Measurements from ENCODE around the gene GYG1.

The GYG1 gene

DNA sequence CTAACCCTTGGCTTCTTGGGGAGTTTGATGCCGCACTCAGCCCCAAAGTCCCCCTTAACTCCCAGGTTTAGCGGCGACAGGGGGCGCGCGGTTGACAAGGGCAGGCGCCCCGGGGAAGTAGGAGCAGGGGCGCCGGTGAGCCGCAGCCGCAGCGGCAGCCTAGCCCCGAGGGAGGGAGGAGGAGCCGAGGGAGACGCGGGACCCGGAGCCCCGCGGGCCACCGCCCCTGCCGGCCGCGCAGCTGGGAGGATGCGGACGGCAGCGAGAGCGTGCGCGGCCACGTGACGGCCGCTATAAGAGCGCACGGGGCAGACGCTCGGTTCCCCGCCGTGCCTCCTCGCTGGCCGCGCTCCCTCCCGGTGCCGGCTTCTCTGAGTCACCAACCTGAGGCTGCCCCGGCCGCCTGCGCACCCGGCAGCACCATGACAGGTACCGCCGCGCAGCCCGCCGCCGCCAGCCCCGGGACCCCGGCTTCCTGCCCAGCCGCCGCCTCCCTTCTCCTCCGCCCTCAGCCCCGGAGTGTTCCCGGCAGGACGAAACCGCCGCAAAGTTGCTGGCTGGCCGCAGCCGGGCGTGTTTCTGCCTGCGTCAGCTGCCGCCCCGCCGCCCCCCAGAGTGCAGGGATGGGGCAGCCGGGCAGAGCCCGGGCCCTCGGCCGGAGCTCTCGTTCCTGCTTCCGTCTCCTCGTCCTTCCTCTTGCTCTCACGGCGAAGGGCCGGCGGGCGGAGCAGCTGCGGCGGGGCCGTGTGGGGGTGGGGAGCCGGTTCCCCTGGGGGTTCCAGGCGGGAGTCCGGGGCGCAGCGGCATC, at the start of gene GYG1:
TSS of gene GYG1 (plus strand) at position 322 of the 808 bp plus-strand sequence. CDS start at position 423, 101 bp downstream.
- peak within 1 kb of the TSS; percentile 64 to 91 (median 82) for H3K4me3 ChIP-seq
- peak within 1 kb of the TSS; percentile 38 to 96 (median 92) for H3K27ac ChIP-seq

DNA sequence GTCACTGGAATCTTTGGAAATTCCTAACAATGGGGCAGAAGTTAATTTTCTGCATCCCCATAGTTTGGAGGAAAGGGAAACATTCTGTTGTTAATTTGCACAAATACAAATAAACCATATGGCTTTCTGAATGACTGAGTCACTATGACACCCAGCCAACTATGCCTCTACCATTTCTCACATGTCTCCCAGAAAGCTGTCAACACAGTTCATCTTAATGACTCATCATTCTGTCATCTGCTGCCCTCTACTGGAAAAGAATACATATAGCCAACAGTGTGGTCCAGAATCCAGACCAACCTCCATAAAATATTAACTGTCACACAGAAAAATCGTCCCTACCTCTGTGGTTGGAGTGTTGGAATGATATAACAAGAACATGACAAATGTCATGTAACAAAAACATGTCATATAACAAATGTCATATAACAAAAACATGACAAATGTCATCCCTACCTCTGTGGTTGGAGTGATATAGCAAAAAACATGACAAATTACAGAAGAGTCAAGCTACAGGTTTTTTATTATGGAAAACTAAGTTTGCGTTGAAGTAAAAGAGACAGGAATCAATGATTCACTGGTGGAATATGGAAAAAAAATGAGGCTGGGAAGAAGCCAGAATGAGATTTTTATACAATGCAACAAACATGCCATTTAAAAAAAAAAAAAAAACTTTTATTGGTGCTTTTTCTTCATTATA, 47.7 kb upstream of the GYG1 start:
- Histone ChIP-seq H3K27ac (no peak overlapping the region), H3K4me3 (no peak overlapping the region)

DNA sequence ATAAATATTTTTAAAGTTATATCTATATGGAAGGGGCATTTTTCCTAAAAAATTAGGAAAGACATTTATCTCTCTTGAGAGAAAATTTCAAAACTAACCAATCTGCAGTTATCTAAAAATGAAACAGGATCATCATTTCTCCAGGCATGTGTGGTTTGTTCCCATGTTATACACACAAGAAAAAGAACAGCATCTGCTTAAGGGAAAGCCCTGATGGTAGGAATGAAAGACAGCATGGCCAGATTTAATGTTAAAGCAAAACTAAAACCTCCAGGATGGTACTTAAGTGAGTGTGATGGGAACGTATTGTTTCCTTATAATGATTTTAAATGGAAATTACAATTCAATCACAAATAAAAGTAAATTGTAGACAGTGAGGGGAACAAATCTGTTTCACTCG, 46.2 kb upstream of the GYG1 start:
- no peak overlapping the region for H3K4me3 ChIP-seq

DNA sequence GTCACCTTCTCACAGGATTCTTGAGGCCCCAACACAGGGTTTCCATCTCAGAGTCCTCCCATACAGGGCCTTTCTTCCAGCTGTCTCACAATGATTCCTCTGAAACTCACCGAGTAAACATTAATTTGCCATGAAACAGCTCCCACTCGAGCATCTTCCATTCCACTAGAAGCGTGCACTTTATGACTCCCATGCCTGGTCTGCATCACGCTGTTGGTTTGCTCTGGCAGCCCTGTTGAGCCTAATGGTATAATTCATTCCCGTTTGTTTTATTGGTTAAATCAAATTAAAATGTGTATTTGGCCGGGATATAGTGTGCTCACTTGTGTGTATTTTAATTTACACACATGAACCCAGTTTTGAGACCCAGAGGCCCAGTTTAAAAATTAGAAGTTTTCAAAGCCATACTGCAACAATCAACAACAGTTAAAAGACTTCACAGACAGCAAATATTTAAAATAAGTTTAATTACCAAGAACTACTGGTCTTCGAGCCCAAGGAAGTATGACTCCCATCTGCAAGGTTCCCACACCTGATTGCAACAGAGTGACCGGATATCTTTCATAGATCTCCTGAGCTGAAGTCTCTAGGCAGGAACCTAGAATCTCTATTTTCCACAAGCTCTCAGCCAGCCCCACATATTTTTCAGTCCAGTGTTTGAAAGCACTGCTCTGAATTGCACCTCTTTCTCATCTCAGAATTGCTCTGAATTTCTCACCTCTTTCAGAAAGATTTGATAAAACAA, 42.3 kb upstream of the GYG1 start:
- no peak overlapping the region for H3K27ac ChIP-seq
- no peak overlapping the region for H3K4me3 ChIP-seq

More for the DNA sequence above, 46.2 kb upstream of the GYG1 start:
- H3K27ac ChIP-seq: no peak overlapping the region

DNA sequence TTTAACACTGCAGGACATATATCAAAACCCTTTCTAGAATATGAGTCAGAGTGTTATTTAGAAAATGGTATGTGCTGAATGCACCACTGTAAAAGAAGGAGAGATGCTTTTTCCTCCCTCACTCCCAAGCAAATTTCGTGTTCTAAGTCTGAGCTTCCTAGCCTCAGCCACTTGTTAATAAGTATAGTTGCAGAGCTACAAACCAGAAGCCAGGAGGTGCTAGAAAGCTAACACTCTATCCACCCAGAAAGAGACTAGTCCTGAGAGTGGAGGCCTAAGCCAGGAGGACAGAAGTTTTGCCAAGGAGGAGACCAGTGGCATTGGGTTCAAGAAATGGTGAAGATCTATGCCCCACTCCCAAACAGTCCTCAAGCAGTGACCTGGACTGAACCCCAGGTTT, 40.5 kb upstream of the GYG1 start:
- no peak overlapping the region for H3K27ac ChIP-seq
- no peak overlapping the region for H3K4me3 ChIP-seq

DNA sequence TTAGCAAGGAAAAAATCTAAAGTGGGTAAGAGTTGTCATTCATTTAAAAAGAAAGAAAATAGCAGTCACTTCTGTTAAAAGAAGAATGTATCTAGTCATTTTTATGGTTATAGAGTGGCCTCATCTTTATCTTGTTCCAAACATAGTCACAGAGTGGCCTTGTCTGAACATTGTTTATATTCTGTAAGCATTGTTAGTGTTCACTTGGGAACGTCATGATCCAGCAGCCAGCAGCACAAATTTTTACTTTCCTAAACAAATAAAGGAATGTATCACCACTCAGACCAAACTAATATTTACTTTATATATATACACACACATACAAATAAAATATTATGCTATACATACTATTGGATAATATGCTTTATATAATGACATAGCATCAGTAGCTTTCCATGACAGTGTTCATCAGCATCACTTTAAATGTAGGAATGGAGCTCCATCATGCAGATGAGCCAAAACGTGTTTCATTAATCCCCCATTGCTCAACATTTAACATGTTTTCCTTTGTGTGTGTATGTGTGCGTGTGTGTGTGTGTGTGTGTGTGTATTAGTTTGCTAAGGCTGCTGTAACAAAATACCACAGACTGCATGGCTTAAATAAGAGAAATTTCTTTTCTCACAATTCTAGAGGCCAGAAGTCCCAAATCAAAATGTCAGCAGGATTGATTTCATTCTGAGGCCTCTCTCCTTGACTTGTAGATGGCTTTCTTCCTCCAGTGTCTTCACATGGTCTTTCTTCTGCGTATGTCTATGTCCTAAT, 39.6 kb upstream of the GYG1 start:
- Histone ChIP-seq H3K27ac (no peak overlapping the region), H3K4me3 (no peak overlapping the region)

DNA sequence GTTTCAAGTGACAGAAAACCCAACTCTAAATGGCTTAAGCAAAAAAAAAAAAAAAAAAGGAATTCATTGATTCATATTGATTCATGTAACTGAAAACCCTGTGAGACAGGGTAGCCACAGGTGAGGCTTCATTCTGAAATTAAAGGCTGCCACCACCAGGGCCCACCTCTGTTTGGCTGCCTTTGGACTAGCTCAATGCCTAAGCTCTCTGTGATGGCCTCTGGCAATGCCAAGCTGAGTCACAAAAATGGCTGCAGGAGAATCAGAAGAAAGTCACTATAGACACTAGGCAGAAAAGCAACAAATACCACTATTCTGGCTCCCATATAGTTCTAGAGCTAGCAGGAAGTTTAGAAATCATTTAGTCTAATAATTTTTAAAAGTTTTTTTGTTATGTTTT, 38.2 kb upstream of the GYG1 start:
- Histone ChIP-seq H3K27ac (no peak overlapping the region), H3K4me3 (no peak overlapping the region)

DNA sequence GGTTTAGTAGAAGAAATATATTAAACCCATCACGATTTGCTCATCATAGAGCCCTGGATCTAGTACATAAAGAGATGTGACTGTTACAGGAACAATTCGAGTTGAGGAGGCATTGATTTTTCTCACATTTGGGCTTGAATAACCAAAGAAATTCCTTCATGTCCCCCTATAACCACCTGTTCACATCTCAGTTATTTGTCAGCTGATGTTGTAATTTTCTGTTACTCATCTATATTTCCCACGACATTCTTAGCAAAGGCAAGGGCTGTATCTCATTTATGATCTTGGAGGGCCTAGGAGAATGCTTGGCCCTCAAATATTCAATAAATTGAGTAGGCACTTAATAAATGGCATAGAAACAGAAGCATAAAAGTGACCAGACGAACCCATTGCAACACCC, 36.4 kb upstream of the GYG1 start:
- Histone ChIP-seq H3K27ac (no peak overlapping the region), H3K4me3 (no peak overlapping the region)

DNA sequence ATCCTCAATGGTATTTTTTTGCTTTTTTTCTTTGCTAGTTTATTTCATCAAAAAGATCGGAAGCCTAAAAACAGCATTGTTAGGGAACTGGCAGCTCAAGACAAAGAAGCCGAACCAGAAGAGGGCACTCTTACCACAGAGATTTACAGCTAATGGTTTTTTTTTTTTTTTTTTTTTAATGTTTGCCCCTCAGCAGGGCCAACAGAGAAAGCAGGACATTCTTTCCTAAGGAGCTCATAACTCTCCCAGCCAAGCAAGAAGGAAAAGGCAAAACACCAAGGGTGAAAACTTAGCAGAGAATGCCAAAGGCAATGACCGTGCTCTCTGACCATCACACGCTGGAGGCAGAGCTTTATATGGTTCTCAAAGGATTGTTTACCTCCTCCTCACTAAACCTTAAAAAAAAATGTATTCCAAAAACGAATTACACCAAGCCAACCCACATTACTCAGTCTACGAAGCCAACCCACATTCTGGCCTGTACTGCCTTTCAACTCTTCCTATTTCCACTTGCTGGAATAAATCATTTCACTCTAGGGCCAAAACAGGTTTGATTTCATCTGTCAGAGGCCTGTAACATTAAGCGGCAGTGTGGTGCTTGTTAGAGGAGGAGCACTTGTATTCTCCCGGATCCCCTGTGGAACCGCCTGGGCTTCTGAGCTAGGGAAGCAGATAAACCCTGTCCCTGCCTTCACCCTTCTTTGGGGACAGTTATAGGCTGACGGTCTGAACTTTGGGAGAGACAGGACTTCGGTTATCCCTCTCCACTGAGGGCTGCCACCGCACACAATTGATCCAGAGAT, 35.6 kb upstream of the GYG1 start:
- peak overlapping the region in 11 of 21 experiments; percentile 14 to 81 (median 66) for H3K27ac ChIP-seq
- no peak overlapping the region for H3K4me3 ChIP-seq

DNA sequence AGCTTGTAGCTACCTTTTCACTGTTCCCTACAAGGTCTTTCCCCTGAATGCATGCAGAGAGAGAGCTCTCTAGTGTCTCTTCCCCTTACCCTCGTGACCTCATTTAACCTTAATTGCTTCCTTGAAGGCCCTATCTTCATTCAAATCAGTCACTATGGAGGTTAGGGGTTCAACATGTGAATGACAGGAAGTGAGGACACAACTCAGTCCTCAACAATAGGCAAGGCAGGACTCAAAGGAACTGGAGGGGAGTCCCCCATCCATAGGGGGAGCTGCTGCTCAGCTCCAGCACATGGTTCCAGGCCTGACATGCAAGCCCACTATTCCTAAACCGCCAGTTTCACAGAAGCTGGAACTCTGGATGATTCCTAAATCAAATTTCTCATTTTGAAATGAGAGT, 33.8 kb upstream of the GYG1 start:
- no peak overlapping the region for H3K27ac ChIP-seq

DNA sequence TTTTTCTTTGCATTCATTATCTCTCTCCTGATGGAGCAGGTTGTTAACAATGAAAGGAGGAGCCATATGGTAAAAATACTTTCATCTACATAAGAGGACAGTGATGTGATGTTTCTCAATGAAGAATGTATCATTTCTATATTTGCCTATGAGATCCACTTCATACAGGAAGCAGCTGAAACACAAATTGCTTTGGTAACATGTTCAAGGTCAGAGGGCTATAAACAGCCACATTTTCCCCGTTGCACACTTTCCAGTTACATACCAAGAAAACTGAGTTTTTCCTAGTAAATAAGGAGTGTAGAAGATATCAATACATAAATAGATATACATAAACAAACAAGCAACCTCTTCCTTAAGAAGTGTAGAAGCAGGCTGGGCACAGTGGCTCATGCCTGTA, 32.6 kb upstream of the GYG1 start:
- no peak overlapping the region for H3K4me3 ChIP-seq
- no peak overlapping the region for H3K27ac ChIP-seq

More for the DNA sequence above, 33.8 kb upstream of the GYG1 start:
- H3K4me3 ChIP-seq: no peak overlapping the region

DNA sequence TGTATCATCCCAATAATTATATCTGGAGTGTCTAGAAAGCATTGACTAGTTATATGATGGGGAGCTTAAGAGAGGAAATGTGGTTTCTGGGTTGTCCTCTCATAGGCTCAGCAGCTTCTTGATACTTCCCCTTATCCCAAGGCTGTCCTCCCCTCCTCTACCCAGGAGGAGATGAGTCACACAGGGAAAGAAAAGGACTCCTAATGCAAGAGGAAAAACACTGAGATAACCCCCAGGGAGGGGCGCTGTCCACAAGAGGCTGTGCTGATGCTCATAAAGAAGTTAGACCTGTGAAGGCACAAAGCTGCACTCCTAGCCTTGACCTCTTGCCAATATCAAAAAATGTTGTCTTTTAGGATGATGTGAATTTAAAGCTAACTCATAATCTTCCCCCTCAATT, 28.8 kb upstream of the GYG1 start:
- Histone ChIP-seq H3K27ac (no peak overlapping the region), H3K4me3 (no peak overlapping the region)

DNA sequence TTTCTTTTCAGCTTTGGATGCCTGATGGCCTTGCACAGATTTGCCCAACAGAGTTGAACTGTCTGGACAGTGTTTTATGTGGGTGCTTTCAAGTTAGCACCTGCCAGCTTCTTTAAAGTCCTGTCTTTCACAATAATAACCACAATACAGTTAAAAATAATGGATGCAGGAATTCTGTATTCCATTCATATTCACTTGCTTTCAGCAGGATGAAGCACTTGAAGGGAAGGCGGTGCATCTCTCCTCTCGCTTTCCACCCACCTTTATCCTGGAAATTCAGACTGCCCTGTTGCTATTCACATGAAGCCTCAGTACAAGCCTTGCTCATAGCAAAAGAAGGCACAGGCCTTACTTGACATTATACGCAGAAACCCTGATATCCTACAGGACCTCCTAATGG, 26.5 kb upstream of the GYG1 start:
- Histone ChIP-seq H3K4me3 (no peak overlapping the region), H3K27ac (no peak overlapping the region)

DNA sequence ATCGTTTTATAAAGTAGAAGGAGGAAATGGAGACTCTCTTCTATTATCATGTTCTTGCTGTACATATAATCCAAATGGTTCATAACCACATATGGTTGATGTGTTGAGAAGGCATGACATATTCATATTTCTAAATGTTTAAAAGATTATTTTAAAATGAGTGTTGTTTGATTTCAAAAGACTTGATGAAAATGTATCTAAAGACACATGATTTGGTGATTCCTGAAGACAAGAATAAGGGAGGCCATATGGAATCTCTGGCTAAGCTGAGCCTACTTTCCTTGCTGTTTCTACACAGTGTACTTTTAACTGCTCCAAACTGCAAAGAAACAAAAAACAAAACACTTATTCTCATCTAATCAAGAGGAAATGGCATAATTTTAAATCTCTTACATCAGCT, 23.0 kb upstream of the GYG1 start:
- no peak overlapping the region for H3K27ac ChIP-seq
- H3K4me3 ChIP-seq: no peak overlapping the region

DNA sequence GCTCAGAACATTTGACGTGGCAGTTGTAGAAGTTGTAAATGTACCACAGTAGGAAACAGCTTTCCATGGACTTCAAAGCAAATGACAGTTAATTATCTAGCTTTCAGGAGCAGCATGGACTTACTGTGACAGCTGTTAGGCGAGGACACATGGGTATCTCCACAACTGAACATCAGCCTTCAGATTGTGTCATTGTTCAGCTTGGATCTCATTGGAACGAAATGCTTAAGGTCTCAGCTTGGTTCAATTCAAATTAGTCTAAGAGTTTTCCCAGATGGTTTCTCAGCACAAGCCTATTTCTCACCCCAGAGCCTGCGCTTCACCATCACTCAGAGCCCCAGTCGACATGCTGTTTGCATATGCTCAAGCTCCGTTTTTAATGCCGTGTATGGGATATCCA, 21.1 kb upstream of the GYG1 start:
- H3K27ac ChIP-seq: no peak overlapping the region
- no peak overlapping the region for H3K4me3 ChIP-seq

DNA sequence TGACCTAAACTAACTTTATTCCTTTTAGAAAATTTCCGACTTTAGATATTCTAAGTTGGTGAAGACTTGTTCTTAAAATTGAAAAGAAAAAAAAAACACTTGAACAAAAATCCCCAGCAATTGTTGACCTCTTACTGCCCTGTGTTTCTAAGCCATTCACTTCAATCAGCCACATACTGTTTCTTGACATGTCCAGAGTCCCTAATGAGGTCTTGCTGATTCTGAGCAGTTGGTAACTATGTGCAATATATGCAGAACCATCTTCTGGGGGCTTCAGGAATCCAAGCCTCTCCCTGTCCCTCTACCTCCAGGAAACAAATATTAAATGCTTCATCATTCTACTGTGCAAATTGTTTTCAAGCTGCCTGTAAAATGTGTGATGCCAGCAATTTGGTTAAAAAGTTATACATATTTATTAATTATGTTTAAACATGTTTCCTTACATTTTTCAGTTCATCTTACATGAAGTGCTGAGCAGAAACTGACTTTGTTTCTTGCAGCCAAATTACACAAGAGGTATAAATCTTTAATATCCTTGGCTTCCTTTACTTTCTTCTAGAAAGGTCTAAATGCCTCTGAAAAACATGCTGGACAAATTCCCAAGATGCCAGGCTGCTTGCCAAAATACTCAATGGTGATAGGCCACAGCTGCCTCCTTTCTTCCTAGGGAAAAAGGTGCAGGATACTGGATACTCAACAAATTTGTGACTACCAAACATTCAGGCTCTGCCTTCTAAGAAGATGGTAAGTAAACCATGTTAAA, 19.8 kb upstream of the GYG1 start:
- no peak overlapping the region for H3K4me3 ChIP-seq
- H3K27ac ChIP-seq: no peak overlapping the region

DNA sequence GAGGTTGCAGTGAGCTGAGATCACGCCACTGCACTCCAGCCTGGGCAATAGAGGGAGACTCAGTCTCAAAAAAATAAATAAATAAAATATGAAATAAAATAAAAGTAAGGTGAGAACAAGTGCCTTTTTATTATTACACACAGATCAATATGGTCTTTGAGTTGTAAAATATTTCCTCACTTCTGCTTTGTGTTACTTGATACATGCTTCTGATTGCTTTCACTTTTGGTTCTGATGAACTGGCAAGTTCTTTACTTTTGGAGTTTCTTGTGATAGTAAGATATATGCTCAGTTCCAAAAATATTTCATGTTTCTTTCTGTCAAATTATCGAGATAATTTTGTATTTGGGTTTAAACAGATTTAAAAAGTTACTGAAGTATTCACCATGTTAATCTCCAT, 16.6 kb upstream of the GYG1 start:
- no peak overlapping the region for H3K27ac ChIP-seq
- H3K4me3 ChIP-seq: no peak overlapping the region

DNA sequence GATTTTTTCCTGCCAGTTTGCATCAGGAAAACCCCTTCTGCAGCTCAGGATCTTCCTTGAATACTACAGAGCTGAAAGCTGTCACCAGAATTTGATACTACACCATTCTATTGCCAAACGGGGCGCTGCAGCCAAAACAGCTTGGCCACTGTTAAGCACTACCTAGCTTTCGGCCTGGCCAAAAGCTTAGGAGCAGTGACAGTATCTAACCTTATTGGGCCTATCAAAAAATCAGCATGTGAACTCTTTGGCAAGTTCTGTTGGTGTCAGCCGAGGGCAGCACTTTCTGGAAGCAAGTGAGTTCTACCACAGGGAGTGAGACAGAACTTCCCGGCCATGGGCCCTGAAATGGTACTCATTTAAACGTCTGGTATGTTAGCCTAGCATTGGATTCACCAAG, 16.1 kb upstream of the GYG1 start:
- H3K4me3 ChIP-seq: no peak overlapping the region
- H3K27ac ChIP-seq: no peak overlapping the region

Measured in skin epidermis (tissue), 12 donors.